HG03460 (cell line): ENCODE measurements around the gene CACNA1C.

Experiments
- ATAC-seq: cut with Tn5 transposase; IDR thresholded peaks from one replicate; pipeline ENCODE4 v1.9.1; 2021; ENCODE audit not compliant: unreplicated experiment

CACNA1C gene

GRCh38 chr12:2268471-2269286 is 215.9 kb downstream of the CACNA1C start:
- no peak for ATAC-seq

GRCh38 chr12:2270846-2271245 is 218.1 kb downstream of the CACNA1C start:
- no peak for ATAC-seq

GRCh38 chr12:2271961-2272360 is 219.2 kb downstream of the CACNA1C start:
- no peak for ATAC-seq

- ATAC-seq: no peak
Observed at GRCh38 chr12:2273288-2273687, 220.5 kb downstream of the CACNA1C start.

GRCh38 chr12:2273751-2274150 is 221.0 kb downstream of the CACNA1C start:
- ATAC-seq: no peak

DNA sequence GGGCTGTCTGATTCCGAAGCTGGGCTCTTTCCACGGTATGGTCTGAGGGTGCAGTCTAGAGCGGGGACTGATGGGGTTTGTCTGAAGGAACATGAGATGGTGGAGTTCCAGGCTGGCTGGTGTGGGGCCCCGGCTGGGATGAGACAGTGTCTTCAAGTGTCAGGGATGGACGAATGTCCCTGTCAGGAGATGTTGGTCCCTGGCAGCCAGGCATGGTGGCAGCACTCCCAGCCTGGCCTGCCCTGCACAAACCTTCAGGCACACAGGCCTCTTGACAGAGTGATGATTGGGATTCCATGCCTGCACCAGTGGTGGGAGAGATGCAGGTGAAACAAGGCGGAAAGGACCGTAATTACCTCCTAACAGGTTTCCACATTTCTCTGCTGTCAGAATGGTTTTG is 221.9 kb downstream of the CACNA1C start:
- no peak for ATAC-seq

GRCh38 chr12:2276288-2277033 is 223.7 kb downstream of the CACNA1C start:
- no peak for ATAC-seq

- no peak for ATAC-seq
Observed at GRCh38 chr12:2277492-2278155, 224.8 kb downstream of the CACNA1C start.

DNA sequence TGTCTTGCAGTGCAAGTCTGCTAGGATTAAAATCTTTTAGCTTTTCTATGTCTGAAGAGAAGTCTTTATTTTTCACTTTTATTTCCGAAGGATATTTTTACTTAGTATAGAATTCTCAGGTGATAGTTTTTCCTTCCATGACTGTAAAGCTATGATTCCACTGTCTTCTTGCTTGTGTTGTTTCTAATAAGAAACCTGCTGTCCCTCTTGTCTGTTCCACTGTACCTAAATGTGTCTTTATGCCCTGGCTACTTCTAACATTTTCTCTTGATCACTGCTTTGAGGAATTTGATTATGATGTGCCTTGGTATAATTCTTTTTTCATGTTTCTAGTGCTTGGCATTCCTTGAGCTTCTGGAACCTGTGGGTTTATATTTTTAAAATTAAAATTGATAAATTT is 228.7 kb downstream of the CACNA1C start:
- no peak for ATAC-seq

DNA sequence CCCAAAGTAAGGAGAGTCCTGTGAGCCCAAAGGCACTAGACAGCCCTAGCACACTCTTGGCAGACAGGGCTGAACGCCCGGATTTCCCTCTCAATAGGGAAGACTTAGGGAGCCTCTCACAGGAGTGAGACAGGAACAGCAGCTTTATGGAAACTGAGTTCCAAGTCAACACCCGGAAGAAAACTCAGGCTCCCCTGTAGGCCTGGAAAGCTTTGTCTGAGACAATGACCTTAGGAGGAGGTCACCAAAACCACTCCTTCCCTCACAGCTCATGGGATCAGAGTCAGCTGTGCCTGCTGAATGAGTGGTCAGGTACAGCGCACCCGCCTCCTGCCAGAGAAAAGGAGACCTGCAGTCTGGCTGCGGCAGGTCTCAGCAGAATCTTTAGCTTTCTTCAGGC is 229.5 kb downstream of the CACNA1C start:
- ATAC-seq: no peak

DNA sequence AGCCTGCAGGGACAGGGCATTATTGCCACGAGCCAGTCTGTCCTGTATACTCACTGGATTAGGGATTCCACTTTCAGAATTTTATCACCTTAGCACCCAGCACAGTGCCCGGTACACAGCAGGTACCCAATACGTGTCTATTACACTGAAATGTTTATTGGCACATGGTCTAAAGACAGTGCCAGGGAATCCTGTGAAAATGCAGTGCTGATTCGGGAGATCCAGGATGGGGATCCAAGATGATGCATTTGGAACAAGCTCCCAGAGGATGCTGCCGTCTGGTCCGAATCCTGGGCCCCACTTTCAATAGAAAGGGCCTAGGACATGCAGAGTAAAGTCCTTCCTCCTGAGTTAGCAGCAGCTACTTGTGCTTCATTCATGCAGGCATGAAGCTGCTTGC is 230.7 kb downstream of the CACNA1C start:
- no peak for ATAC-seq

GRCh38 chr12:2283916-2284315 is 231.1 kb downstream of the CACNA1C start:
- ATAC-seq: no peak

DNA sequence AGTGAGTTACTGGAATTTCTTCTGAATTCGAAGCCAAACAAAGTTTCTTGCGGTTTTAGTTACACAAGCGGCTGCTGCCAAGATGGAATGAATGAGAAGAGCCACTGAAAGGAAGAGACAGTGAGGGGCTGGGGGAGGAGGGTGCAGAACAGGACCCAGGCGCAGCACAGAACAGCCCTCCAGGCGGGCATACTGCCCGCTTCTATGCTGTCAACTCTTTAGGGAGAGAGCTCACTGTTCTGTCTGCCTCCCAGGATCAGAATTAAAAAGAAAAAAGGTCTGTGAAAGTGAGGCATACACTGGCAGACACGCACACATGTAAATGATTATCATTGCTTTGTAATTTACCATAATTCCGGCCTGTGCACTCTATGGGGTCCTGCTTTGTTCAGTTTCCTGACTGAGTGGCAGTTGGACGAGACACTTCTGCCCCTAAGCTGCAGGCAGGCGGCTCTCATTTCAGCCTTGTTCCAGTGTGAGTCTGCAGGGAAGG is 231.6 kb downstream of the CACNA1C start:
- ATAC-seq: no peak

GRCh38 chr12:2284857-2285256 is 232.1 kb downstream of the CACNA1C start:
- no peak for ATAC-seq

GRCh38 chr12:2285462-2285861 is 232.7 kb downstream of the CACNA1C start:
- ATAC-seq: no peak

GRCh38 chr12:2286047-2286446 is 233.3 kb downstream of the CACNA1C start:
- ATAC-seq: no peak

DNA sequence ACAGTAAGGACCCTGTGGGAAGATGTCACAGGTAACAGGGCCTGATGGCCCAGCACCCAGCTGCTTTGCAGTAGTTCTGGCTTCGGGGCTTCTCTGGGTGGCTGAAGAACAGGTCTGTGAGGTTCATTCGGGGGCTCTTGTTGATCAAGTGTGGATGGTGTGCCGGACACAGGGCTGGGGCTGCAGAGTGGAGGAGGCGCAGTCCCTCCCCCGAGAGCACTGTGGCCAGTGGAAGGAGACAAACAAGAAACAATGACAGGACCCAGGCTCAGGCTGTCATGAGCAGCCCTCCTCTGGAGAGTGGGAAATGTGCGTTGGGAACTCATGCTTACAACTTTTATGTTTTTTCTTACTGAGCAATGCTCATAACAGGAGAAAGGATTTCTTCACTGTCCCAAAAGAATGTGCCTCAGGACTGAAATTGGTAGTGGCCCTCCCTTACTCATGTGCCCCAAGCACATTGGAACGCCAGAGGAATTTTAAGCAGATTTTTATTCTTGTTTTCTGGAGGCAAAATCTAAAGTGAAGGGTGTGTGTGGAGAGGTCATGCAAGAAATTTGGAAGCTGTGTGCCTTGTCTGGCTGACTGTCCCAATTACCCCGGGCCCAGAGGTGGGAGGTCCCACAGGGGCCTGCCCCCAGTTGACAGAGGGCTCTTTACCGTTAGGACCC is 233.8 kb downstream of the CACNA1C start:
- no peak for ATAC-seq

DNA sequence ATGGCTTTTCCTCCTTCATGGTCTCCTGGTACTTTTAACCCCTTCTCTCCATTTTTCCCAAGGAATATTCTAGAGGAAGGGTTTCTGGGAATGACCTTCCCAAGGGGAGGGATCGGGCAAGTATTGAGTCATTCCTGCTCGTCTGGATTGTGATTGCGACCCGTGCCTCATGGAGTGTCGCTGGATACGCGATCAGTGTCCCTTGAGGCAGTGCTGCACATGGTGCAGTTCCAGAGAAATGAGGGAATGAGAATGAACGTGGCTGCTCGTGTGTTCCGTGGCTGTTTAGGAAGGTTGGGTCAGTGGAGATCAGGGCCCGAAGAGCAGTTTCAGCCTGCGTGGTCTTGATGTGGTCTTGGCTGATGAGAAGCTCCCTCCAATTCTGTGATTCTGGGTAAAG is 234.4 kb downstream of the CACNA1C start:
- ATAC-seq: no peak

DNA sequence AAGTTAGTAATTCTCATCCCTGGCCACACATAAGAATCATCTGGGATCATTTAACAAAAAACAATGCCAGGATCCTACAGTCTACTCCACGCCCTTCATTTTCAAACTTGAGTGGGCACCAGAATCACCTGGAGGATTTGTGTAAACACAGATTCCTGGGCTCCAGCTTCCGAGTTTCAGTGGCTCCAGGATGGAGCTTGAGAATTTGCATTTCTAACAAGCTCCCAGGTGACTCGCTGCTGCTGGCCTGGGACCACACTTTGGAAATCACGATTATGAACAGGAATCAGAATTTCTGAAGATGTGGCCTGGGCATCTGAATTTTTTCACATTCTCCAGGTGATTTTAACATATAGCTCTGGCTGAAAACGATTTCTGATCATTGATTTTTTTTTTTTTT is 234.8 kb downstream of the CACNA1C start:
- ATAC-seq: no peak

- no peak for ATAC-seq
Observed at GRCh38 chr12:2288001-2288400, 235.2 kb downstream of the CACNA1C start.

DNA sequence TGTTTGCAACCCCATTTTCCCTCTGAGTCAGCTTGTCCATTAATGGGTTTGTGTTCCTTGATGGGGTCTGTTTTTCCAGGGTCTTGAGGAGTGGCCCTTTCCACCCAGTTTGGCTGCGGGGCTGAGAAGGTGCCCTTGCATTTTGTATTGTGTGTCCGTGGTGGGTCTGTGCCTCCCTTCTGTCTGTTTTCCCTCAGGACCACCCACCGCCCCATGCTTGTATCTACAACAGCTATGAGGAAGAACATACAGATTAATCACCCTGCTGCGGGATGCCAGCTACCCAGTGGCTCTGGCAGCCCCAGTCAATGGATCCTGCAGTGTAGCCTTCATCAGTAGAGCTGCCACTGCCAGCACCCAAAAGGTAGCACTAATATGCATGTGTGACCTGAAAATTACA is 235.7 kb downstream of the CACNA1C start:
- no peak for ATAC-seq
